ENCODE results near the gene ZSCAN21. TPM values are rescaled to one million over a fixed set of nuclear protein-coding genes. Genes with fewer than 3 reads are reported as not detected.

Gene ZSCAN21
- total RNA-seq, 1 donor from 2014 or later, result 6.8 TPM

Other genes with a start within 250 kb of the ZSCAN21 start
- gene CYP3A43, start 221.8 kb upstream of the ZSCAN21 start, total RNA-seq, result not detected in 2 replicates
- gene OR2AE1, start 172.7 kb upstream of the ZSCAN21 start, total RNA-seq, result 0.20 and 0.31 TPM in 2 replicates
- gene TRIM4, start 130.2 kb upstream of the ZSCAN21 start, total RNA-seq, result 22.1 and 24.1 TPM in 2 replicates
- gene GJC3, start 120.2 kb upstream of the ZSCAN21 start, total RNA-seq, result 0.18 and 0.24 TPM in 2 replicates
- not detected in 2 replicates for gene AZGP1, start 73.7 kb upstream of the ZSCAN21 start, total RNA-seq
- gene ZKSCAN1, start 34.2 kb upstream of the ZSCAN21 start, total RNA-seq, result 62.5 and 63.1 TPM in 2 replicates
- gene ZNF3, start 31.9 kb downstream of the ZSCAN21 start, total RNA-seq, result 24.6 and 26.1 TPM in 2 replicates
- 101 and 115 TPM in 2 replicates for gene COPS6, start 39.2 kb downstream of the ZSCAN21 start, total RNA-seq
- gene MCM7, start 51.6 kb downstream of the ZSCAN21 start, total RNA-seq, result 447 and 452 TPM in 2 replicates
- 12.3 and 15.9 TPM in 2 replicates for gene AP4M1, start 51.9 kb downstream of the ZSCAN21 start, total RNA-seq
- gene TAF6, start 69.6 kb downstream of the ZSCAN21 start, total RNA-seq, result 72.9 and 79.2 TPM in 2 replicates
- gene CNPY4, start 69.9 kb downstream of the ZSCAN21 start, total RNA-seq, result 19.6 and 21.7 TPM in 2 replicates
- gene MBLAC1, start 77.2 kb downstream of the ZSCAN21 start, total RNA-seq, result 4.1 and 5.5 TPM in 2 replicates
- 119 and 133 TPM in 2 replicates for gene LAMTOR4, start 99.1 kb downstream of the ZSCAN21 start, total RNA-seq
- gene TRAPPC14, start 108.9 kb downstream of the ZSCAN21 start, total RNA-seq, result 43.9 and 44.3 TPM in 2 replicates
- gene GAL3ST4, start 118.8 kb downstream of the ZSCAN21 start, total RNA-seq, result 1.3 and 1.5 TPM in 2 replicates
- 3.9 and 4.8 TPM in 2 replicates for gene GPC2, start 127.6 kb downstream of the ZSCAN21 start, total RNA-seq
- gene STAG3, start 128.1 kb downstream of the ZSCAN21 start, total RNA-seq, result 25.0 and 30.6 TPM in 2 replicates
- 30.5 and 31.2 TPM in 2 replicates for gene PVRIG, start 170.2 kb downstream of the ZSCAN21 start, total RNA-seq